NCI-H526 treated with DMSO at 0.1 percent for 48 hours (cell line): ENCODE measurements around the gene EML6.
"Not testable (repeated sequence)": the region's sequence is repeated elsewhere in the genome, so short reads cannot be mapped to it uniquely, and the experiment has no call there.

Experiments
- DNase-seq: peaks from one replicate; lab custom pipeline; 2025; lab: John Stamatoyannopoulos, UW

Gene EML6

GRCh38 chr2:54723131-54723995, at the start of gene EML6:
TSS of gene EML6 (plus strand) at chr2:54723662. CDS start at chr2:54725062, 1,400 bp downstream.
- DNase-seq, result peak; percentile 97

GRCh38 chr2:54675281-54675680, 48.2 kb upstream of the EML6 start:
- no peak for DNase-seq

- no peak for DNase-seq
Measured at GRCh38 chr2:54675738-54676137, 47.7 kb upstream of the EML6 start.

- no peak for DNase-seq
Measured at GRCh38 chr2:54676656-54677055, 46.8 kb upstream of the EML6 start.

- DNase-seq, result no peak
Measured at GRCh38 chr2:54677476-54678265, 45.8 kb upstream of the EML6 start.

GRCh38 chr2:54678719-54679118, 44.7 kb upstream of the EML6 start:
- peak; percentile 23 for DNase-seq

GRCh38 chr2:54680397-54681041, 42.9 kb upstream of the EML6 start:
- no peak for DNase-seq

- DNase-seq, result no peak
Measured at GRCh38 chr2:54681416-54681815, 42.0 kb upstream of the EML6 start.

GRCh38 chr2:54683596-54683995, 39.9 kb upstream of the EML6 start:
- DNase-seq, result no peak

GRCh38 chr2:54685263-54685775, 38.1 kb upstream of the EML6 start:
- DNase-seq, result no peak

GRCh38 chr2:54687595-54688152, 35.8 kb upstream of the EML6 start:
- no peak for DNase-seq

- DNase-seq, result no peak
Measured at GRCh38 chr2:54691445-54692135, 31.9 kb upstream of the EML6 start.

- DNase-seq, result no peak
Measured at GRCh38 chr2:54692556-54692955, 30.9 kb upstream of the EML6 start.

- DNase-seq, result no peak
Measured at GRCh38 chr2:54695378-54695777, 28.1 kb upstream of the EML6 start.

GRCh38 chr2:54697934-54698333, 25.5 kb upstream of the EML6 start:
- DNase-seq, result no peak

- DNase-seq, result not testable (repeated sequence)
Measured at GRCh38 chr2:54698926-54699325, 24.5 kb upstream of the EML6 start.

GRCh38 chr2:54699665-54700064, 23.8 kb upstream of the EML6 start:
- no peak for DNase-seq

GRCh38 chr2:54701029-54701428, 22.4 kb upstream of the EML6 start:
- no peak for DNase-seq

- DNase-seq, result no peak
Measured at GRCh38 chr2:54704238-54704637, 19.2 kb upstream of the EML6 start.

- DNase-seq, result peak; percentile 45
Measured at GRCh38 chr2:54704688-54705605, 18.5 kb upstream of the EML6 start.
